Hepatocyte (in vitro differentiated cells): ENCODE measurements around the gene SPATC1L. TPM values are rescaled to one million over a fixed set of nuclear protein-coding genes. Genes with fewer than 3 reads are reported as not detected.

ENCODE experiments used
- DNase-seq: peaks from one replicate; pipeline ENCODE4 v3.0.0-alpha.2; 2016; ENCODE audit warnings: low spot score
- H2AFZ ChIP-seq: fragments of 200-600 bp; sonication (generic); 2 replicates; pipeline ENCODE4 v1.6.0; 2016; ENCODE audit warnings: antibody characterized with exemption, mild to moderate bottlenecking
- H3K27ac ChIP-seq: fragments of 200-600 bp; sonication (generic); 2 replicates; pipeline ENCODE4 v1.5.1; 2016; ENCODE audit warnings: mild to moderate bottlenecking
- H3K27me3 ChIP-seq: fragments of 200-600 bp; sonication (generic); 2 replicates; pipeline ENCODE4 v1.6.1; 2016
- H3K36me3 ChIP-seq: fragments of 200-600 bp; sonication (generic); replicated peaks from 2 replicates; pipeline ENCODE4 v1.5.1; 2016; ENCODE audit warnings: low read depth; ENCODE audit not compliant: insufficient read depth
- H3K4me1 ChIP-seq: fragments of 200-600 bp; sonication (generic); 2 replicates; pipeline ENCODE4 v1.5.1; 2016; ENCODE audit warnings: mild to moderate bottlenecking, moderate library complexity; ENCODE audit not compliant: insufficient read depth
- H3K4me2 ChIP-seq: fragments of 200-600 bp; sonication (generic); 2 replicates; pipeline ENCODE4 v1.6.0; 2016
- H3K4me3 ChIP-seq: fragments of 200-600 bp; sonication (generic); 2 replicates; pipeline ENCODE4 v1.5.1; 2016; ENCODE audit warnings: mild to moderate bottlenecking
- H3K79me2 ChIP-seq: fragments of 200-600 bp; sonication (generic); 2 replicates; pipeline ENCODE4 v1.6.0; 2017; ENCODE audit warnings: mild to moderate bottlenecking
- H3K9me2 ChIP-seq: fragments of 200-600 bp; sonication (generic); replicated peaks from 2 replicates; pipeline ENCODE4 v1.6.0; 2017; ENCODE audit warnings: mild to moderate bottlenecking; ENCODE audit not compliant: insufficient read depth
- H3K9me3 ChIP-seq: fragments of 200-600 bp; sonication (generic); 2 replicates; pipeline ENCODE4 v1.5.1; 2016; ENCODE audit warnings: low read depth, mild to moderate bottlenecking
- H4K20me1 ChIP-seq: fragments of 200-600 bp; sonication (generic); 2 replicates; pipeline ENCODE4 v1.6.0; 2016; ENCODE audit warnings: mild to moderate bottlenecking; ENCODE audit not compliant: insufficient read depth, poor library complexity, severe bottlenecking
- EZH2 ChIP-seq: fragments of 200-600 bp; sonication (generic); IDR thresholded peaks from 2 replicates; pipeline ENCODE4 v1.6.1; 2016; ENCODE audit warnings: antibody characterized with exemption, mild to moderate bottlenecking, borderline replicate concordance
- EZH2phosphoT487 ChIP-seq: fragments of 200-600 bp; sonication (generic); IDR thresholded peaks from one replicate; pipeline ENCODE4 v1.6.1; 2018; ENCODE audit warnings: antibody characterized with exemption, mild to moderate bottlenecking, low read depth, moderate library complexity; ENCODE audit not compliant: unreplicated experiment, severe bottlenecking
- WGBS: methylation state at CpG from one replicate; pipeline ENCODE4 v1.1.6; 2016; ENCODE audit warnings: low lambda C conversion rate; ENCODE audit errors: missing lambda C conversion rate; 5-methylcytosine and 5-hydroxymethylcytosine counted together
- polyA plus RNA-seq: library from polyadenylated mRNA; unstranded; fragments of >200 nt; fragmentation: Nextera tagmentation; extraction: Ambion mirVana; gene quantifications from 2 replicates; pipeline ENCODE4 v1.2.1, GENCODE V29; 2016
- total RNA-seq: library from RNA; depleted of rRNA; stranded (reverse); fragments of >200 nt; gene quantifications from 2 replicates; pipeline ENCODE4 v1.2.3, GENCODE V29; 2014
- TF ChIP-seq, protein P1 (sequence below): fragments of 200-600 bp; sonication (generic); IDR thresholded peaks from 2 replicates; pipeline ENCODE4 v1.5.1; 2016; ENCODE audit warnings: antibody characterized with exemption, mild to moderate bottlenecking; ENCODE audit not compliant: poor library complexity

Gene SPATC1L
- total and polyA plus RNA-seq, 2 experiments from 2014 or later: 10.1 to 24.2 TPM

DNA sequence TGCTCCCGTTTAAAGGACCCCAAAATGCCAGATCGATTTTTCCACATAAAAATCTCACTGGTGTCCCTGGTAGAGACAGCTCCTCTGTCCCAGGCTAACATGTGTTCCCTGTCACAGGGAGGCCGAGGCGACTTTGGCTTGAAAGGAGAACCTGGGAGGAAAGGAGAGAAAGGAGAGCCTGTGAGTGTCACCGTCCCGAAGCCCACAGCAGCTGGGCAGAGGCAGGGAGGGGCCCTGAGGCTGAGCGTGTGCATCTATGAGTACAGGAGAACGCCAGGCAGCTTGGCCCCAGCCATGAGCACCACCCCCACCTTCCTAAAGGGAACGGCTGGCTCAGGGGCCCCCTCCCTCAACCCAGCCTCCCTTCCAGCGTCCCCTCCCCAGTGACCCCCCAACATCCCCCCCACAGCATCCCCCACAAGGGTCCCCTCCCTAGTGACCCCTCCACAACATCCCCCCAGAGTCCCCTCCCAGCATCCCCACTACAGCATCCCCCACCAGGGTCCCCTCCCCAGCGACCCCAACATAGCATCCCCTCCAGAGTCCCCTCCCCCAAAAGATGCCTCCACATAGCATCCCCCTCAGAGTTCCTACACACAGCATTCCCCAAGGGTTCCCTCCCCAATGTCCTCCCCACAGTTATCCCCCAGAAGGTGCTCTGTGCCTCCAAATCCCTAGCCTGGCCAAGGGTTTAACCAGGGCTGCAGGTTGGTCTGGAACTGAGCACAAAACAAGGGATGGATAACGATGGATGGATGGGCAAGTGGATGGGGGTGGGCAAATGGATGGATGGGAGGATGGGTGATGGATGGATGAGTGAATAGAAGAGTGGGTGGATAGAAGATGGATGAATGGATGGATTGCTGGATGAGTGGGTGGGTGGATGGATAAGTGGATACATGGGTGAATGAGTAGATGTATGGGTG lies 61.2 kb downstream of the SPATC1L start:
- no peak for TF ChIP-seq EZH2phosphoT487
- no peak for TF ChIP-seq EZH2
- TF ChIP-seq, protein P1, sequence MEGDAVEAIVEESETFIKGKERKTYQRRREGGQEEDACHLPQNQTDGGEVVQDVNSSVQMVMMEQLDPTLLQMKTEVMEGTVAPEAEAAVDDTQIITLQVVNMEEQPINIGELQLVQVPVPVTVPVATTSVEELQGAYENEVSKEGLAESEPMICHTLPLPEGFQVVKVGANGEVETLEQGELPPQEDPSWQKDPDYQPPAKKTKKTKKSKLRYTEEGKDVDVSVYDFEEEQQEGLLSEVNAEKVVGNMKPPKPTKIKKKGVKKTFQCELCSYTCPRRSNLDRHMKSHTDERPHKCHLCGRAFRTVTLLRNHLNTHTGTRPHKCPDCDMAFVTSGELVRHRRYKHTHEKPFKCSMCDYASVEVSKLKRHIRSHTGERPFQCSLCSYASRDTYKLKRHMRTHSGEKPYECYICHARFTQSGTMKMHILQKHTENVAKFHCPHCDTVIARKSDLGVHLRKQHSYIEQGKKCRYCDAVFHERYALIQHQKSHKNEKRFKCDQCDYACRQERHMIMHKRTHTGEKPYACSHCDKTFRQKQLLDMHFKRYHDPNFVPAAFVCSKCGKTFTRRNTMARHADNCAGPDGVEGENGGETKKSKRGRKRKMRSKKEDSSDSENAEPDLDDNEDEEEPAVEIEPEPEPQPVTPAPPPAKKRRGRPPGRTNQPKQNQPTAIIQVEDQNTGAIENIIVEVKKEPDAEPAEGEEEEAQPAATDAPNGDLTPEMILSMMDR: no peak
- Histone ChIP-seq H3K9me3 (no peaks in the 10 kb centered on the region), H3K27me3 (no peaks in the 10 kb centered on the region), H3K9me2 (no peaks in the 10 kb centered on the region), H3K4me2 (no peak overlapping the region), H2AFZ (no peak overlapping the region), H4K20me1 (no peaks in the 10 kb centered on the region), H3K79me2 (no peaks in the 10 kb centered on the region), H3K27ac (no peak overlapping the region), H3K4me1 (peaks cover 3% of the 10 kb centered on the region), H3K36me3 (no peaks in the 10 kb centered on the region), H3K4me3 (no peak overlapping the region)
- 96% methylated on average over 10 of the region's 12 CpGs for WGBS
- DNase-seq: no peak

DNA sequence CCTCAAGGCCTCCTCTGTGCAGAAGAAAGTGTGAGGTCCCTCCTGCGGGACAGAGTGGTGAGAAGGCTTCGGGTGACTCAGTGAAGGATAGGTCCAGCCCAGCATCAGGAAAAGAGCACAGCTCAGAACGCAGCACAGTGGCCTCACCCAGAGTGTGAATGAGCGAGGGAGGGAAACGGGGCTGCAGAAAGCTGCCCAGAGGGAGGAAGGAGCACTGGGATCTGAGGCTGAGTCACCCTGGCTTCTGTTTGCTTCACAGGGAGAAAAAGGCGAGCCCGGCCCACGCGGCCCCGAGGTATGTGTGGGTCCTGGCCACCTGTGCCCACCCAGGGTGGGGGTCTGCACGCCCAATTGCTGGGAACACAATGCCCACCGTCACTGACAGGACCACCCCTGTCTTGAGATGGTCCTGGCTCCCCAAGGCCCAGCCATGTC lies 62.0 kb downstream of the SPATC1L start:
- no peaks in the 10 kb centered on the region for H3K9me3 ChIP-seq
- TF ChIP-seq, protein P1: no peak
- TF ChIP-seq EZH2 (no peak), EZH2phosphoT487 (no peak)
- H3K27ac ChIP-seq: no peak overlapping the region
- H3K9me2 ChIP-seq: no peaks in the 10 kb centered on the region
- no peaks in the 10 kb centered on the region for H3K4me1 ChIP-seq
- H3K79me2 ChIP-seq: no peaks in the 10 kb centered on the region
- H3K4me2 ChIP-seq: no peak overlapping the region
- no peaks in the 10 kb centered on the region for H4K20me1 ChIP-seq
- no peaks in the 10 kb centered on the region for H3K27me3 ChIP-seq
- no peaks in the 10 kb centered on the region for H3K36me3 ChIP-seq
- no peak overlapping the region for H3K4me3 ChIP-seq
- DNase-seq: no peak
- H2AFZ ChIP-seq: no peak overlapping the region
- WGBS: 93% methylated on average over 11 of the region's 12 CpGs

DNA sequence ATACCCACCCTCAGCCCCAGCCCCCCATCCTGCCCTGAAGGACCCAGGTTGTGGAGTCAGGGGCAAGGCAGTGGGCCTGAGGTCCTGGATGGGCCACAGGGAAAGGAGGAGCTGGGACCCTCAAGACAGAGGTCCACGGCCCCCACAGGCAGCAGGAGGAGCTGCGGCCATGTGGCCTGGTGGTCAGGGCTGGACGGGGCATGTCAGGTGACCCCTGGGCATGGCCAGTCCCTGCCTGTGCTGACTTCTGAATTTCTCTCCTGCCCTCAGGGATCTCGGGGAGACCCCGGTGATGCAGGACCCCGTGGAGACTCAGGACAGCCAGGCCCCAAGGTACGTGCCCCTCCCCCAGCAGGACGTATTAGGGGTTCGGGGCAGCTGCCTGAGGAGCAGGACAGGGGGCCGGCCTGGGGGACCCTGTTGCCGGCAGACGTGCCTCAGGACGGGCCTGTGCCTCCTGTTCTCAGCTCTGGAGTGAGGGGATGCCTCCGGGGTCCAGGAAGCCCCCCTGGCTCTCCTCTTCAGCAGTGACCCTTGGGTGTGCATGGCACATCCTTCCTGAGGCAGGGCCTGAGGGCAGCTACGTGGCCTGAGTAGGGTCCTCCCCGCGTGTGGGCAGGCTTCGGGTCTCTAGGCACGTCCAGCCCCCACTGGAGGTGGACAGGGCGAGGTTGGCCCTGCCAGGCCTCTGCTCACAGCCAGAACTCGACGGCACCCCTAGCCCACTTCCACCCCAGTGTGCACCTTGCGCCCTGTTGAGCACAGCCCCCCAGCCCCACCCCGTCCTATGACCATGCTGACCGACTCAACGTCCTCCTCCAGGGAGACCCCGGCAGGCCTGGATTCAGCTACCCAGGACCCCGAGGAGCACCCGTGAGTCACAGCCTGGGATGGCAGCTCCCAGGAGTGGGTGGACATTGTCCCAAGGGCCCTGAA lies 62.7 kb downstream of the SPATC1L start:
- Histone ChIP-seq H3K4me1 (no peaks in the 10 kb centered on the region), H3K27me3 (no peaks in the 10 kb centered on the region), H3K4me3 (no peak overlapping the region), H3K27ac (no peak overlapping the region), H4K20me1 (no peaks in the 10 kb centered on the region), H3K36me3 (no peaks in the 10 kb centered on the region), H3K9me3 (no peaks in the 10 kb centered on the region), H3K79me2 (no peaks in the 10 kb centered on the region), H2AFZ (no peak overlapping the region), H3K4me2 (no peak overlapping the region), H3K9me2 (no peaks in the 10 kb centered on the region)
- TF ChIP-seq EZH2phosphoT487 (no peak), EZH2 (no peak)
- TF ChIP-seq, protein P1: no peak
- WGBS: 95% methylated on average over 22 of the region's 29 CpGs
- no peak for DNase-seq
